Upper lobe of left lung (tissue), 4 donors: ENCODE results near the gene ERF.

Source experiments
- POLR2A ChIP-seq, 4 donors: fragments of 450-650 bp; IDR thresholded peaks; one replicate each; pipeline ENCODE4 v1.5.1; 2016 to 2017; ENCODE audit warnings: antibody characterized with exemption in 4 of 4, mild to moderate bottlenecking in 2 of 4
- POLR2AphosphoS5 ChIP-seq, 2 donors: sonication (generic); formaldehyde crosslinking; IDR thresholded peaks; one replicate each; pipeline ENCODE4 v1.5.1; 2017; ENCODE audit warnings: antibody characterized with exemption in 2 of 2

DNA sequence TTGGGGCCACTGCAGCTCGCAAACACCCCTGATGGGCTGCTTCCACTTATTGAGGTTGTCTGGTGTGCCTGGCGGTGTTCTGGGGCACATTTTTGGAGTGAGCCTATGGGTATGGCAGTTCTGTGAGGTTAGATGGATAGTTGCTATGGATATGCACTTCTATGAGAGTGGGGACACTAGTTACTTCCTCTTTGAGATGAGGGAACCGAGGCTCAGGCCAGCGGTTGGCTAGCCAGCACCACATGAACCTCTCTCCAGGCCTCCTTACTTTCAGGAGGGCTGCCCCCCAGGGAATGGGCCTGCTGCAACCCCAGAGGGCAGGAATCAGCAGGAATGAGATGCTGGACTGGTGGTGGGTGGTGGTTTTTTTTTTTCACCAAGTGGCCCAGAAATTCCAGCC lies 33.5 kb upstream of the ERF start:
- TF ChIP-seq POLR2AphosphoS5 (IDR thresholded peaks at IDR 0.05) (no peak), POLR2A (IDR thresholded peaks at IDR 0.05) (no peak)
